GM19468 (cell line): Measurements from ENCODE around the gene TRIM32.
"Not testable (repeated sequence)": the region's sequence is repeated elsewhere in the genome, so short reads cannot be mapped to it uniquely, and the experiment has no call there.

ENCODE experiments used
- ATAC-seq: cut with Tn5 transposase; IDR thresholded peaks from one replicate; pipeline ENCODE4 v1.9.1; 2021; ENCODE audit warnings: mild to moderate bottlenecking, moderate library complexity, moderate number of reproducible peaks; ENCODE audit not compliant: unreplicated experiment; ENCODE audit errors: extremely low read depth

The TRIM32 gene

DNA sequence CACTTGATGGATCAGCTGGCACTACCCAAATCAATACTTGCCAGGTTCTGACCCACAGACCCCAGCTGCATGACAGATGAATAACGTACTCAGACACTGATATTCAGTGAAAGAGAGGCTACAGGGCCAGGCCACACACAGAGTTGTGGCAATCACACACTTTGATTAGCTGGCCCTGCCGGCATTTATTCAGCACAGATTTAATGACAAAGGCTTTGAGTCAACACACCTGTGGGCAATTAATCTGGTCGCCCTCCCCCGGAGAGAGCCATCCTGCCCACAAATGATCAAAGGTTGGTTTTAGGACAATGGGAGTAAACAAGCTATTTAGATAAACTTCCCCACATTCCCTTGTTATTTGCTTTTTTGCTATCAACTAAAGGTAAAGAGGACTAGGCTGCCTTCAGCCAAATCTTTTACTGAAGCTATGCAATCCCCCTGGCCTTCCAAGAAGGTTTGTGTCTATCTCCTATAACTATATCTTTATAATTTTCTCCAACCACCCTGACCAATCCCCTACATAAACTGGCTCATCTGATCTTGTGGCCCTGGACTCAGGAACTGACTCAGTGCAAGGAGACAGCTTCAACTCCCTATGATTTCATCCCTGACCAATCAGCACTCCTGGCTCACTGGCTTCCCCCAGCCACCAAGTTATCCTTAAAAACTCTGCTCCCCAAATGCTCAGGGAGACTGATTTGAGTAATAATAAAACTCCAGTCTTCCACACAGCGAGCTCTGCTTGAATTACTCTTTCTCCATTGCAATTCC, 12.7 kb upstream of the TRIM32 start:
- no peak for ATAC-seq

DNA sequence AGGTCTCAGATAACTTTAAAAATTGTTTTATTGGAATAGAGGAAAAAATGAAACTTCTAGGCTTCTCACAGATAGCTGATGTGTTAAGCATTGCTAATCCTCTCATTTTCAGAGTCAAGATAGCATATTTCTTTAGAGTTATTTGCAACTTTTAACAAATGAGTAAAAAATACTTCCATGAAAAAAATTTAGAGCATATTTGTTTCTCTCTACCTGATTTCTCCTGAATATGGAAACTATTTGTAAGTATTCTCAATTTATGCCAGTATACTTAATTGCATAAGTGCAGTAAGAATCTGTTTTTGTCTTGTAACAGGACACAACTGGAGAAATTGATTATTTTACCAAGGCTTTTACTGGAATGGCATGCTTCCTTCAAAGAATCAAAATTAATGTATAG, 3.6 kb upstream of the TRIM32 start:
- ATAC-seq: no peak

GRCh38 chr9:116685166-116685565, 1.9 kb upstream of the TRIM32 start:
- no peak for ATAC-seq

- ATAC-seq: no peak
Measured at GRCh38 chr9:116686135-116686534, 970 bp upstream of the TRIM32 start.

- peak; percentile 21 for ATAC-seq
Measured at GRCh38 chr9:116686693-116687073, 422 bp upstream of the TRIM32 start.

DNA sequence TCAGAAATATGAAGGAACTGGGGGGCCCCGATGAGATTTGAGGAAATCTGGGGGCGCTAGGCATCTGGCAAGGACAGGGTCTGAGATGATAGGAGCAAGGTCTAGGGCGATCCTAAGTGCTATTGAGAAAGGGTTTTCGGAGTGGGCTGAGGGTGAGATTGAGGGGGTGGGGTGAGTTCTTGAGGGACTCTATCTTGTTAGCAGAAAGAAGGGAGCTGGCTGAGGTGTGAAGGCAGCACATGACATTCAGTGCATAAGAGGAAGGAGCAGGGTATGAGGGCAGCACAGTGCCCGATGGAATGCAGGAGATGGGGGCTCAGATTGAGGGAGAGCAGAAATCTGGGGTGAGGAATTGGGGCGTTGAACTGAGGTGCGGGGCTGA, 640 bp downstream of the TRIM32 start:
- ATAC-seq: no peak

DNA sequence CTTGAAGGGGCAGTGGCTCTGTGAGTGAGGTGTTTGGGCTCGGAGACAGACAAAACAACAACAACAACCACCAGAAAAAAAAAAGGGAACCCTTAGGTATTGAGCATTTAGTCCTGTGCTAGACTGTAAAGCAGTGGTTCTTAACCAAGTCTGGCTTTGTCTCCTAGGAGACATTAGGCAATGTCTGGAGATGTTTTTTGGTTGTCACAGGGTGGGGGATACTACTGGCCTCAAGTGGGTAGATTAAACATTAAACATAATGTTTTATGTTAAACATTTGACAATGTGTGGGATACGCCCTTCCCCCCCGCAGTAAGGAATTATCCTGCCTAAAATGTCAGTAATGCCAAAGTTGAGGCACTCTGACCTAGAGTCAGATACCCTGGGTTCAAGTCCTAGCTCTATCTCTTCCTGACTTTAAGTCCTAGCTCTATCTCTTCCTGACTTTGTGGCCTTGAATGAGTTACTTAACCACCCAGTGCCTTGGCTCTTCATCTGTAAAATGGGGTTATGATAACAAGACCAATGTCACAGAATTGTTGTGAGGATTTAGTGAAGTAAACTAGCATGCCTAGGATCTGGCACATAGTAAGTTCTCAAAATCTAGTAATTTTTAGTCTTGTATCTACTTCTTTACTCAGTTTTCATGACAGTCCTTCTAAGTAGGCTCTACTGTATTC, 1.8 kb downstream of the TRIM32 start:
- no peak for ATAC-seq

DNA sequence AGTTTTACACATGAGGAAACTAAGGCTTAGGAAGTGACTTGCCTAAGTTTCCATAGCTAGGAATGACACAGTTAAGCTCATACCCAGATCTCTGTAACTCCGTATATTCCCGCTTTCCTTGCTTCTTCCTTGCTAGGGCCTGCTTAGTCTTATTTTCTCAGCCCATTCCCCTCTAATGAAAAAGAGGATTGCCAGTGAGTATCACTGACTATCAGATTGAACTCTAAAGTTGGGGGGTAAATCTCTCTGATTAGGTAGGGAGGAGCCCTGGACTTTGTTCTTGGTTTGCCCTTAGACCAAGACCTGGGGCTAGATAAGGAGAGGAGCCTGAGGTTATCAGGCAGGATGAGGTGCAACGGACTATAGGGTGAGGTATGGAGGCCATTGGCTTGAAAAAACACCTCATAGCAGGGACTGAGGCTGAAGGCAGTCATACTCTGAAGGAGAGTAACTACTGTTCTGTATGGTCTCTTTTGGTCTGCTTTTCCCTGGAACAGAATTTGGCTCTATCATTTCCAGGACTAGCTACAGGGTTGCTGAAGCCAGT, 2.5 kb downstream of the TRIM32 start:
- ATAC-seq: no peak

DNA sequence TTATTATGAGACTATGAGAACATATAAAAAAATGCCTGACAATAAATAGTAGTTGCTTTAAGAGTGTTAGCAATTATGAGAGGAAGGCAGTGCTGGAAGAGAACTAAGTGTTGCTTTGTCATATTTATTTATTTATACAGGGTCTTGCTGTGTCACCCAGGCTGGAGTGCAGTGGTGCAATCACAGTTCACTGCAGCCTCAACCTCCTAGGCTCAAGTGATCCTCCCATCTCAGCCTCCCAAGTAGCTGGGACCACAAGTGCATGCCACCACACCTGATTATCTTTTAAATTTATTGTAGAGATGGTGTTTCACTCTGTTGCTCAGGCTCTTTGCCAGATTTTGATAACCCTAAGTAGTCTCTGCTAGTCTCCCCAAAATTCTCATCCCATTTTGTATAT, 3.7 kb downstream of the TRIM32 start:
- ATAC-seq: not testable (repeated sequence)

GRCh38 chr9:116691607-116692006, 4.5 kb downstream of the TRIM32 start:
- ATAC-seq: no peak

- peak; percentile 25 for ATAC-seq
Measured at GRCh38 chr9:116692616-116693015, 5.5 kb downstream of the TRIM32 start.

DNA sequence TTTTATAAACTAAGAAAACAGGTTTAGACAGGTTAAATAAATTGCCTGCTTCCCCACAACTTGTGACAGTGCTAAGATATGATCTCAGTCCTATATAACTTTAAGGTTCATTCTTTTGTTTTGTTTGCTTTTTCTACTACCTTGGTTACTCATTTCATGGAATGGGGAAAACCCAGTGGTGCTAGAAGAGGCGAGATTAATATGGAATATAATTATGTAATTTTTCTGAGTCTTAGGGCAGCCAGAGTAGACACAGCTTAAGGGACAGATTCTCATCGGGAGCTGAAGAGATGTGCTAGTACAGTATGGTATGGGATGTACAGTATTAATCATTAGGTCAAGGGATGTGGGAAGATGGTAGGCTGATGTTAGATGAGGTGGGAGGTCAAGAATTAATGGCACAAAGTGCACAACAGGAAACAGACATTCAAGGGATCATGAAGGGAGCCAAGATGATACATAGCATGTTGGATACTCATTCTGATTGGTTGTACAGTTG, 6.2 kb downstream of the TRIM32 start:
- no peak for ATAC-seq

DNA sequence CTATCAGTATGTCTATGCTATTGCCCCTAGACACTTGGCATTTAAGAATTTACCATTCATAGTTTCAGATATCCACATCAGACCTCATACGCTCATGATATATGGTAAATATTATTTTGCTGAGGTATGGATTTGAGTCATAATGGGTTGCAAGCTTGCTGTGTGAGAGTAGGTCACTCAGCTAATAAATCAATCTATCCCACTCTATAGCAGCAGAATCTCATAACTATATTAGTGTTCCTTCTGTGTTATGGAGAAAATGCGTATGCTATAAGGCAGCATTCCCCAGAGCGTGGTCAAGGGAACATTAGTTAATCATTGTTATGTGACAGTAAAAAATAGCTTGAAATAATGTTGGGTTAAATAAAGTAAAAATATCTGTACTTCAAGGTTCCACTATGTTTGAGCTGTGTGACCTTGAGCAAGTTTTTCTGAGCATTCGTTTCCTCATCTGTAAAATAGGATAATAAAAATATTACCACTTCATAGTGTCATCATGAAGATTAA, 7.7 kb downstream of the TRIM32 start:
- ATAC-seq: no peak

GRCh38 chr9:116695438-116695837, 8.3 kb downstream of the TRIM32 start:
- ATAC-seq: no peak

DNA sequence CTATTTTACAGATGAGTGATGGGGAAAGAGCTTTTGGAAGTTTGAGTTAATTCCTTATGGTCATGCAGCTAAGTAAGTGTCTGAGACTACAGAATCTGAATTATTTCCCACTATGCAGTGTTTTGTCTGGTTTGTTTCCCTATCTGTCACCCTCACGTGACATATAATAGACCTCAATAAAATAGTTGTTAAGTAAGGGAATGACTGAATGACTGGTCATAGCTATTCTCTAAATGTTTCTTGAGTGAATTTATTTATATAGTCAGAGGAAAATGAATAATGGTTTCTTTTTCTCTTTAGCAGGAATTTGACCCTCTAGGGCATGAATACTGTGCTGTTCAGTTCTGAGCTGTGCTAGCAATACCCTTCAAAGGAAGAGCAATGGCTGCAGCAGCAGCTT, 10.3 kb downstream of the TRIM32 start:
- no peak for ATAC-seq

DNA sequence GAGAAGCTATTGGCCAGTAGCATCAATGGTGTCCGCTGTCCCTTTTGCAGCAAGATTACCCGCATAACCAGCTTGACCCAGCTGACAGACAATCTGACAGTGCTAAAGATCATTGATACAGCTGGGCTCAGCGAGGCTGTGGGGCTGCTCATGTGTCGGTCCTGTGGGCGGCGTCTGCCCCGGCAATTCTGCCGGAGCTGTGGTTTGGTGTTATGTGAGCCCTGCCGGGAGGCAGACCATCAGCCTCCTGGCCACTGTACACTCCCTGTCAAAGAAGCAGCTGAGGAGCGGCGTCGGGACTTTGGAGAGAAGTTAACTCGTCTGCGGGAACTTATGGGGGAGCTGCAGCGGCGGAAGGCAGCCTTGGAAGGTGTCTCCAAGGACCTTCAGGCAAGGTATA, 10.8 kb downstream of the TRIM32 start:
- no peak for ATAC-seq

- ATAC-seq: no peak
Measured at GRCh38 chr9:116700279-116700678, 13.2 kb downstream of the TRIM32 start.

DNA sequence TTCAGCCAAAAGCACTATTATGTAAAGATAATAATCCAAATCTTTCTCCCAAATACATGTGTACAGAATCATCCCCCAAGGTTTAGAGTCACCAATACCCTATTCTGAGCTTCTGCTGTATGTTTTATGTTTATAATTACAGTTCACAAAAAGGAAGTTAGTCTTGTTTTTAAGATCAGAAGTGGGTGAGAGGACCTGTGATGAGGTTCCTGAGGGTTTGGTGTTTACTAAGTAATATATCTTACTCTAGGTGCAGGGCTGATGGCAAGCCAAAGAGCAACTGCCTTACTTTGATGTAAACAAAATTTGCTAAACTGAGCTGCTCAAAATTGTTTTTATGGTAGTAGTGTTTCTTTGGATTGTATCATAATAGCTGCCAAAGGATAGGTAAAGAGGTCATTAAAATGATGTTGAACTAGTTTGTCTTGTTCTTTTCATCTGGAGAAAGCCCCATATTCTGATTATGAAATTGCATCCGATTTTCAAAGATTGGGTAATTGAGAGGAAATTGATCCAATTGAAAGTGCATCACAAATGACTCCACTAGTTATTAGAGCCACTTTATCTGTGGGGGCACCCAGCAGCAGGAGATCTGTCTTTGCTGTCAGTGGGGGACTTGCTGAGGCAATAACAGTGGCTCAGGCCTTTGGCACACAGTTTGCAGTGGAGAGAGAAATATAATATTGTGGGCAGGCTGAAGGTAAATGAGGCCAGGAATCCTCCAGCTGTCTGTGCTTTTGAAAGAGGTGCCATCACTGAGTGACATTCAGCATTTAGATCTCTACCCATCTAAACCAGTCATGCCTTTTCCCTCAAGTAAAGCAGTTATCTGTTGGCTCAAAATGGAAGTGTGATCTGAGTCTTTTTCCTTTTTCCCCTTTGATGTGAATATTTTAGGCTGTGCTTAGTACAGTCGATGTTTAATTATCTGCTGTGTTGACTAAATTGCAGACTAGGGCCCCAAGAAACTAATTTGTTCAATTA, 14.1 kb downstream of the TRIM32 start:
- no peak for ATAC-seq

DNA sequence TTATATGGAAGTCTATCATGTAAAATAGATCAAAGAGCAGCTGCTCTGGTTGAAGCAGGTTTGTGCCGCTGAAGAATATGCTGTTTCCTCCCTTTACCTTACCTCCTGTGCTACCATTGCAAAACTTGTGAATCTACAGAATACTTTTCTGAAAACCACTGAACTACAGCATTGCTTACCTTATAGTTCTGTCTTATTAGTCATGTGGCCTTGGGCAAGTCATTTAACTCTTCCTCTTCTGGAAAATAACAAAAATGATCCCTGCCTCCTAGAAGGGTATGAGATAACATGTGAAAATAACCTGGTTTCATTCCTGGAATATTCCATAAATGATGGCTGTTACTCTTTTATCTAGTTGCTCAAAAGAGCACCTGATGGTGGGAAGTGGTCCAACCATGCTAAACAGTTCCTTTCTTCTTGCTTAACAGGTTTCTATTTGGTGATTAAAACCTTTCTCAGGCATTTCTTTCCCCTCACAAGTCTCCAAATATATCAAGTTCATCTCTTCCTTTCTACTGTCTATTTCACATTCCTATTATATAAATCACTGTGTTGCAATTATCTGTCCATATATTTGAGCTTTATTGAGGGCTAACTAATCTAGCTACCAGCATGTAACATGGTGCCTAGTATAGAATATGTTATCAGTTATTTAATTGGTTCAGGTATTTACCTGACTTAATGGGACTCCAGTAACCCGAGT, 15.0 kb downstream of the TRIM32 start:
- no peak for ATAC-seq

- no peak for ATAC-seq
Measured at GRCh38 chr9:116703634-116704033, 16.5 kb downstream of the TRIM32 start.
